ENCODE measurements around the gene ELP5. TPM values are rescaled to one million over a fixed set of nuclear protein-coding genes. Genes with fewer than 3 reads are reported as not detected.

The ELP5 gene
- total RNA-seq, 4 donors from 2014 or later: 41.9 to 65.6 (median 51.3) TPM

- DNase-seq: peak; percentile 40 to 51
- H3K27me3 ChIP-seq: no peaks in the 10 kb centered on the region
- H3K27ac ChIP-seq: peak overlapping the region; percentile 60 to 75
- no peaks in the 10 kb centered on the region for H3K36me3 ChIP-seq
- peaks cover 0 to 16% of the 10 kb centered on the region in 2 donors for H3K4me1 ChIP-seq
- H3K4me3 ChIP-seq: peak overlapping the region; percentile 34 to 42
- no peaks in the 10 kb centered on the region for H3K9me3 ChIP-seq
- no peak for TF ChIP-seq CTCF (IDR thresholded peaks at IDR 0.05)
- no peak for TF ChIP-seq POLR2A (IDR thresholded peaks at IDR 0.05)
- intact Hi-C loops (cut with DNase I; ENCODE audit: low total_unique reads): loop anchor here (2.0 kb wide), 1 partner anchor 15 kb away; no protein-coding TSS in a partner anchor
Observed at GRCh38 chr17:7281953-7282751, 30.1 kb downstream of the ELP5 start.

- H3K27ac ChIP-seq: peak overlapping the region in 1 of 2 donors; percentile 75
- intact Hi-C loops (cut with DNase I; ENCODE audit: low total_unique reads): no loop called here
- H3K9me3 ChIP-seq: no peaks in the 10 kb centered on the region
- H3K36me3 ChIP-seq: no peaks in the 10 kb centered on the region
- H3K4me3 ChIP-seq: peak overlapping the region in 1 of 2 donors; percentile 42
- no peak for TF ChIP-seq POLR2A (IDR thresholded peaks at IDR 0.05)
- TF ChIP-seq CTCF (IDR thresholded peaks at IDR 0.05): no peak
- peaks cover 0 to 16% of the 10 kb centered on the region in 2 donors for H3K4me1 ChIP-seq
- no peak for DNase-seq
- no peaks in the 10 kb centered on the region for H3K27me3 ChIP-seq
Observed at GRCh38 chr17:7282752-7283321, 30.8 kb downstream of the ELP5 start.

- no peaks in the 10 kb centered on the region for H3K36me3 ChIP-seq
- no peak for DNase-seq
- peaks cover 0 to 16% of the 10 kb centered on the region in 2 donors for H3K4me1 ChIP-seq
- no peak overlapping the region for H3K27ac ChIP-seq
- intact Hi-C loops (cut with DNase I; ENCODE audit: low total_unique reads): no loop called here
- no peaks in the 10 kb centered on the region for H3K27me3 ChIP-seq
- H3K4me3 ChIP-seq: no peak overlapping the region
- no peaks in the 10 kb centered on the region for H3K9me3 ChIP-seq
- no peak for TF ChIP-seq CTCF (IDR thresholded peaks at IDR 0.05)
- no peak for TF ChIP-seq POLR2A (IDR thresholded peaks at IDR 0.05)
Observed at GRCh38 chr17:7283471-7284216, 31.6 kb downstream of the ELP5 start.

GRCh38 chr17:7284911-7285310 is 32.9 kb downstream of the ELP5 start:
- Histone ChIP-seq H3K4me1 (peaks cover 0 to 16% of the 10 kb centered on the region in 2 donors), H3K27me3 (no peaks in the 10 kb centered on the region), H3K27ac (no peak overlapping the region), H3K36me3 (no peaks in the 10 kb centered on the region), H3K4me3 (no peak overlapping the region), H3K9me3 (no peaks in the 10 kb centered on the region)
- intact Hi-C loops (cut with DNase I; ENCODE audit: low total_unique reads): no loop called here
- no peak for TF ChIP-seq CTCF (IDR thresholded peaks at IDR 0.05)
- no peak for TF ChIP-seq POLR2A (IDR thresholded peaks at IDR 0.05)
- DNase-seq: no peak
